ENCODE measurements around the gene FKBP15. TPM values are rescaled to one million over a fixed set of nuclear protein-coding genes. Genes with fewer than 3 reads are reported as not detected.

Gene FKBP15, protein sequence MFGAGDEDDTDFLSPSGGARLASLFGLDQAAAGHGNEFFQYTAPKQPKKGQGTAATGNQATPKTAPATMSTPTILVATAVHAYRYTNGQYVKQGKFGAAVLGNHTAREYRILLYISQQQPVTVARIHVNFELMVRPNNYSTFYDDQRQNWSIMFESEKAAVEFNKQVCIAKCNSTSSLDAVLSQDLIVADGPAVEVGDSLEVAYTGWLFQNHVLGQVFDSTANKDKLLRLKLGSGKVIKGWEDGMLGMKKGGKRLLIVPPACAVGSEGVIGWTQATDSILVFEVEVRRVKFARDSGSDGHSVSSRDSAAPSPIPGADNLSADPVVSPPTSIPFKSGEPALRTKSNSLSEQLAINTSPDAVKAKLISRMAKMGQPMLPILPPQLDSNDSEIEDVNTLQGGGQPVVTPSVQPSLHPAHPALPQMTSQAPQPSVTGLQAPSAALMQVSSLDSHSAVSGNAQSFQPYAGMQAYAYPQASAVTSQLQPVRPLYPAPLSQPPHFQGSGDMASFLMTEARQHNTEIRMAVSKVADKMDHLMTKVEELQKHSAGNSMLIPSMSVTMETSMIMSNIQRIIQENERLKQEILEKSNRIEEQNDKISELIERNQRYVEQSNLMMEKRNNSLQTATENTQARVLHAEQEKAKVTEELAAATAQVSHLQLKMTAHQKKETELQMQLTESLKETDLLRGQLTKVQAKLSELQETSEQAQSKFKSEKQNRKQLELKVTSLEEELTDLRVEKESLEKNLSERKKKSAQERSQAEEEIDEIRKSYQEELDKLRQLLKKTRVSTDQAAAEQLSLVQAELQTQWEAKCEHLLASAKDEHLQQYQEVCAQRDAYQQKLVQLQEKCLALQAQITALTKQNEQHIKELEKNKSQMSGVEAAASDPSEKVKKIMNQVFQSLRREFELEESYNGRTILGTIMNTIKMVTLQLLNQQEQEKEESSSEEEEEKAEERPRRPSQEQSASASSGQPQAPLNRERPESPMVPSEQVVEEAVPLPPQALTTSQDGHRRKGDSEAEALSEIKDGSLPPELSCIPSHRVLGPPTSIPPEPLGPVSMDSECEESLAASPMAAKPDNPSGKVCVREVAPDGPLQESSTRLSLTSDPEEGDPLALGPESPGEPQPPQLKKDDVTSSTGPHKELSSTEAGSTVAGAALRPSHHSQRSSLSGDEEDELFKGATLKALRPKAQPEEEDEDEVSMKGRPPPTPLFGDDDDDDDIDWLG
- polyA plus RNA-seq, result 11.2 and 12.1 TPM in 2 replicates
- polyA minus RNA-seq, result 24.1 and 25.4 TPM in 2 replicates

DNA sequence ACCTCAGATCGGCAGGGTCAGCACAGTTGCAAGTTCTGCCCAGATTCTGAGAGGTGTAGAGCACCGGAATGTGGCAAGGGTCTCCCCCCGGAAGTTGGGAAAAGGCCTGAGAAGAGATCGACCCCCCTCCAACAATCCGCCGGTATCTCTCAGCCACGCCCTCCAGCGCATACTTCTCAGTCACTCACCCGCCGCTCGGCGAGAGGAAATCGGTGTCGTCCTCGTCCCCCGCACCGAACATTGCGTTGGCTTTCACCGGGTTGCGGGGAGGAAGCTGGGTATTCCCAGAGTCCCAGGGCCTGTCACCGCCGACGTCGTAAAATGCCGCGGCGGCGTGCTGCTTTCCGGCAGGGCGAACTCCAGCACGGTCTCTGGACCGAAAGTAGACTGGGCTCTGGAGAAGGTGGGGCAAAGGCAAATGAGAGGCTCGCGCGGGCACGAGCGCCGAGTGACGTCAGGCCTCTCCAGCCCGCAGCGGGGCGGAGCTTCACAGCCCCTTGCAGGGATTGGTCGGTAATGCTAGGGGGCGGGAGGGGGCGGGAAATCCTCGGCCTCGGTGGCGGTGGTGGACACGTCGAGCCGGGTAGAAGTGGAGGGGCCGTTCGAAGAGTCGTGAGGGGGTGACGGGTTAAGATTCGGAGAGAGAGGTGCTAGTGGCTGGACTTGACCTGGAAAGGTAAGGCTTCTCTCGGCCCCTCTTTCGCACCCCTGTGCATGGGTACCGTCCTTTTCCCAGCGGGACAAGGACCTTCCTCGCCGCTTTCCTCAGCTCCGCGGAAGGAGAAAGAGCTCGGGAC lies at the start of gene FKBP15, which contains the start of gene SLC31A1:
TSS of gene FKBP15 (minus strand) at position 275 of the 797 bp plus-strand sequence. CDS start at position 241, 34 bp downstream.
TSS of gene SLC31A1 (plus strand) at position 542 of the 797 bp plus-strand sequence. CDS start 34,605 bp downstream, outside the sequence.
- no peaks in the 10 kb centered on the region for H3K27me3 ChIP-seq (ENCODE audit: insufficient read depth, low read depth, low read length)
- H3K4me2 ChIP-seq (ENCODE audit: low read length), result peak within 1 kb of the TSS; percentile 84
- H3F3A ChIP-seq (ENCODE audit: insufficient read depth, low read length, poor library complexity, severe bottlenecking), result no peaks in the 10 kb centered on the region
- peak; percentile 76 for TF ChIP-seq MXI1 (conservative IDR thresholded peaks at IDR 0.05; ENCODE audit: poor library complexity, severe bottlenecking)
- TF ChIP-seq TAF1 (IDR thresholded peaks at IDR 0.05; ENCODE audit: low read depth), result peak; percentile 97
- no peak for TF ChIP-seq EZH2 (IDR thresholded peaks at IDR 0.05; ENCODE audit: borderline replicate concordance, insufficient read depth, low read length, poor library complexity, severe bottlenecking)
- TF ChIP-seq, protein P1, sequence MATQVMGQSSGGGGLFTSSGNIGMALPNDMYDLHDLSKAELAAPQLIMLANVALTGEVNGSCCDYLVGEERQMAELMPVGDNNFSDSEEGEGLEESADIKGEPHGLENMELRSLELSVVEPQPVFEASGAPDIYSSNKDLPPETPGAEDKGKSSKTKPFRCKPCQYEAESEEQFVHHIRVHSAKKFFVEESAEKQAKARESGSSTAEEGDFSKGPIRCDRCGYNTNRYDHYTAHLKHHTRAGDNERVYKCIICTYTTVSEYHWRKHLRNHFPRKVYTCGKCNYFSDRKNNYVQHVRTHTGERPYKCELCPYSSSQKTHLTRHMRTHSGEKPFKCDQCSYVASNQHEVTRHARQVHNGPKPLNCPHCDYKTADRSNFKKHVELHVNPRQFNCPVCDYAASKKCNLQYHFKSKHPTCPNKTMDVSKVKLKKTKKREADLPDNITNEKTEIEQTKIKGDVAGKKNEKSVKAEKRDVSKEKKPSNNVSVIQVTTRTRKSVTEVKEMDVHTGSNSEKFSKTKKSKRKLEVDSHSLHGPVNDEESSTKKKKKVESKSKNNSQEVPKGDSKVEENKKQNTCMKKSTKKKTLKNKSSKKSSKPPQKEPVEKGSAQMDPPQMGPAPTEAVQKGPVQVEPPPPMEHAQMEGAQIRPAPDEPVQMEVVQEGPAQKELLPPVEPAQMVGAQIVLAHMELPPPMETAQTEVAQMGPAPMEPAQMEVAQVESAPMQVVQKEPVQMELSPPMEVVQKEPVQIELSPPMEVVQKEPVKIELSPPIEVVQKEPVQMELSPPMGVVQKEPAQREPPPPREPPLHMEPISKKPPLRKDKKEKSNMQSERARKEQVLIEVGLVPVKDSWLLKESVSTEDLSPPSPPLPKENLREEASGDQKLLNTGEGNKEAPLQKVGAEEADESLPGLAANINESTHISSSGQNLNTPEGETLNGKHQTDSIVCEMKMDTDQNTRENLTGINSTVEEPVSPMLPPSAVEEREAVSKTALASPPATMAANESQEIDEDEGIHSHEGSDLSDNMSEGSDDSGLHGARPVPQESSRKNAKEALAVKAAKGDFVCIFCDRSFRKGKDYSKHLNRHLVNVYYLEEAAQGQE (IDR thresholded peaks at IDR 0.05; ENCODE audit: borderline replicate concordance), result peak; percentile 79
- TF ChIP-seq SMC3 (conservative IDR thresholded peaks at IDR 0.05; ENCODE audit: poor library complexity), result peak; percentile 18
- peak; percentile 41 for TF ChIP-seq EP300 (conservative IDR thresholded peaks at IDR 0.05; ENCODE audit: poor library complexity, severe bottlenecking)
- TF ChIP-seq POLR2AphosphoS5 (IDR thresholded peaks at IDR 0.05), result peak; percentile 84
- TF ChIP-seq, protein P2, sequence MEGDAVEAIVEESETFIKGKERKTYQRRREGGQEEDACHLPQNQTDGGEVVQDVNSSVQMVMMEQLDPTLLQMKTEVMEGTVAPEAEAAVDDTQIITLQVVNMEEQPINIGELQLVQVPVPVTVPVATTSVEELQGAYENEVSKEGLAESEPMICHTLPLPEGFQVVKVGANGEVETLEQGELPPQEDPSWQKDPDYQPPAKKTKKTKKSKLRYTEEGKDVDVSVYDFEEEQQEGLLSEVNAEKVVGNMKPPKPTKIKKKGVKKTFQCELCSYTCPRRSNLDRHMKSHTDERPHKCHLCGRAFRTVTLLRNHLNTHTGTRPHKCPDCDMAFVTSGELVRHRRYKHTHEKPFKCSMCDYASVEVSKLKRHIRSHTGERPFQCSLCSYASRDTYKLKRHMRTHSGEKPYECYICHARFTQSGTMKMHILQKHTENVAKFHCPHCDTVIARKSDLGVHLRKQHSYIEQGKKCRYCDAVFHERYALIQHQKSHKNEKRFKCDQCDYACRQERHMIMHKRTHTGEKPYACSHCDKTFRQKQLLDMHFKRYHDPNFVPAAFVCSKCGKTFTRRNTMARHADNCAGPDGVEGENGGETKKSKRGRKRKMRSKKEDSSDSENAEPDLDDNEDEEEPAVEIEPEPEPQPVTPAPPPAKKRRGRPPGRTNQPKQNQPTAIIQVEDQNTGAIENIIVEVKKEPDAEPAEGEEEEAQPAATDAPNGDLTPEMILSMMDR (IDR thresholded peaks at IDR 0.05; ENCODE audit: poor library complexity, severe bottlenecking), result no peak
- TF ChIP-seq RAD21 (conservative IDR thresholded peaks at IDR 0.05), result no peak
- H3K79me2 ChIP-seq (replicated peaks; ENCODE audit: insufficient read depth, low read length), result peaks cover 34% of the 10 kb centered on the region
- no peaks in the 10 kb centered on the region for H4K20me1 ChIP-seq (ENCODE audit: insufficient read depth)
- H3K9me3 ChIP-seq (ENCODE audit: low read length), result no peaks in the 10 kb centered on the region
- H3K36me3 ChIP-seq (ENCODE audit: insufficient read depth, low read length), result peaks cover 7% of the 10 kb centered on the region
- H3K9ac ChIP-seq (ENCODE audit: low read length), result peak within 1 kb of the TSS; percentile 75
- H2AFZ ChIP-seq (ENCODE audit: low read depth, low read length), result peak within 1 kb of the TSS; percentile 96
- peak within 1 kb of the TSS; percentile 83 for H3K4me3 ChIP-seq (ENCODE audit: low read length)
- H3K27ac ChIP-seq (ENCODE audit: low read length), result peak within 1 kb of the TSS; percentile 84
- no peaks in the 10 kb centered on the region for H3K9me2 ChIP-seq (ENCODE audit: insufficient read depth, low read length)
